HG03103 (cell line): Measurements from ENCODE around the gene FLNA.
"Not testable (repeated sequence)": the region's sequence is repeated elsewhere in the genome, so short reads cannot be mapped to it uniquely, and the experiment has no call there.

ENCODE experiments used
- ATAC-seq: cut with Tn5 transposase; IDR thresholded peaks from one replicate; pipeline ENCODE4 v1.9.1; 2021; ENCODE audit warnings: low read depth; ENCODE audit not compliant: unreplicated experiment

The FLNA gene

DNA sequence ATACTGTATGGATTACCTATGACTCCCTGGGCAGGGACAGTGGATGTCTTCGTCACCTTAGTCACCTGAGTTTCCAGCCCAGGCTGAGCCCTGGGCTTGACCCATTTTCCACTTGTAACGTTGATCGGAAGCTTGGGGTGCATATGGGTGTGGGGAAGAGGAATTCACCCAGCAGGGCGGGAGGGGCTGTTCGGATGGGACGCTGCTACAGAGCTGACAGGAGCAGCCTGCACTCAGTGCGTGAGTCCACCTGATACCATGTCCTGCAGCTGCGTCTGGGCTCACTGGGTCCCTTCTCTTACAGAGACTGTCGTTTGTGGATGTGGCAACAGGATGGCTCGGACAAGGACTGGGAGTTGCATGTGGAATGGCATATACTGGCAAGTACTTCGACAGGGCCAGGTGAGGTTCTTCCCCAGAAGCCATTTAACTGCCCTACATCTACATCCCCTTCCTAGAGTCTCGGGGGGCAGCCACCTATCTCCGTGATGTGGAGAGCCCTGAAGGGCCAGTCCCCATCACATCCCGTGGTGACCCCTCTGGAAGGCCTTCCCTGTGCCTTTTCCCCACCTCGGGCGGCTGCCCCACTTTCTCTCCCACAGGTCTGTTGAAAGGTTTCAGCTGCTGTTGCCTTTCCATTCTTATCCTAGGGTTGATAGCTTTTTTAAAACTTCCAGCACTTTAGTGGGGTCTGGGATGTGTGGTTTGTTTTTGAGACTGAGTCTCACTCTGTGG is 65.2 kb downstream of the FLNA start:
- ATAC-seq: no peak

- ATAC-seq: no peak
Observed at GRCh38 chrX:154308108-154308946, 66.1 kb downstream of the FLNA start.

GRCh38 chrX:154307202-154307601 is 67.2 kb downstream of the FLNA start:
- no peak for ATAC-seq

- ATAC-seq: no peak
Observed at GRCh38 chrX:154305541-154306205, 68.8 kb downstream of the FLNA start.

DNA sequence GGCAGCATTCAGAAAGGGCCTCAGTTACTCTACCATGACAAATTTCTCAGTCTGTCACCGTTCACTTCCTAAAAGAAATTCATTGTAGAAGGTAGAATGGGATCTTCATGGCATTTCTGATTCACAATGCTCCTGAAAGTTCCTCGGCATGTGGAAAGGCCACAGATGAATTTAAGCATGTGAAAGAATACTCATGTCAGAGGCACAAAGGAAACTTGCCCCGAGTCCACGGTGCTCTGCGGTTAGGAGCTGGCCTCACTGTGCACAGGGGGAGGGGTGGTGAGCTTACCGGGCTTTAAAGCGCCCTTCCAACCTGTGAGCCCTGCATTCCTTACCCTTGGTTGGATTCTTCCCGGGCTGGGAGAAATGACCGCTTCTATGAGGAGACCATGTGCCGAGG is 69.6 kb downstream of the FLNA start:
- ATAC-seq: no peak

- ATAC-seq: no peak
Observed at GRCh38 chrX:154303476-154303875, 71.0 kb downstream of the FLNA start.

DNA sequence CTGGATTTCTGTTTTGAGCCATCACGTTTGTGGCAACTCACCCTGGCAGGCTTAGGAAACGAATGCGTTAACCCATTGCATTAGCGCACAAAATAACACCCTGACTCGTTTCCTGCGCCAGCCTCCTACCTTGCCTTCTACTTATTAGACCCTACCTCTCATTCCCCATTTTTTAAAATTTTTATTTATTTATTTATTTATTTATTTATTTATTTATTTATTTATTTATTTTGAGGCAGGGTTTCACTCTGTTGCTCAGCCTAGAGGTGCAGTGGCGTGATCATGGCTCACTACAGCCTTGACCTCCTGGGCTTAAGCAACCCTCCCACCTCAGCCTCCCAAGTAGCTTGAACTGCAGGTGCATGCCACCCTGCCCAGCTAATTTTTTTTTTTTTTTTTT is 71.4 kb downstream of the FLNA start:
- not testable (repeated sequence) for ATAC-seq

- ATAC-seq: no peak
Observed at GRCh38 chrX:154300816-154301215, 73.6 kb downstream of the FLNA start.
